AG09319 (cell line): ENCODE measurements around the gene AGPAT2.
"Not testable (repeated sequence)": the region's sequence is repeated elsewhere in the genome, so short reads cannot be mapped to it uniquely, and the experiment has no call there.

Source experiments
- DNase-seq: peaks from one replicate; pipeline ENCODE4 v3.0.0-alpha.2; 2010; ENCODE audit warnings: low read depth; ENCODE audit errors: extremely low read depth
- CTCF ChIP-seq: IDR thresholded peaks from 2 replicates; pipeline ENCODE4 v1.5.1; 2011; ENCODE audit warnings: low read depth, mild to moderate bottlenecking, inconsistent platforms, low read length, moderate library complexity

The AGPAT2 gene

GRCh38 chr9:136713550-136713949 is 26.3 kb upstream of the AGPAT2 start:
- no peak for DNase-seq
- no peak for TF ChIP-seq CTCF

- no peak for DNase-seq
- TF ChIP-seq CTCF = no peak
Observed at GRCh38 chr9:136712690-136713544, 25.7 kb upstream of the AGPAT2 start.

GRCh38 chr9:136711751-136712689 is 24.8 kb upstream of the AGPAT2 start, which contains the start of gene DIPK1B:
Gene DIPK1B (plus strand): TSS chr9:136712572. CDS start chr9:136712666, 94 bp downstream.
- no peak for TF ChIP-seq CTCF

GRCh38 chr9:136711219-136711648 is 24.0 kb upstream of the AGPAT2 start:
- DNase-seq = not testable (repeated sequence)

More at GRCh38 chr9:136711751-136712689, 24.8 kb upstream of the AGPAT2 start, which contains the start of gene DIPK1B:
- DNase-seq = no peak

GRCh38 chr9:136710543-136710942 is 23.3 kb upstream of the AGPAT2 start:
- TF ChIP-seq CTCF = no peak
- DNase-seq = no peak

- DNase-seq = no peak
- TF ChIP-seq CTCF = no peak
Observed at GRCh38 chr9:136709454-136710109, 22.3 kb upstream of the AGPAT2 start.

GRCh38 chr9:136707849-136708517 is 20.7 kb upstream of the AGPAT2 start:
- no peak for DNase-seq
- TF ChIP-seq CTCF = no peak
